ENCODE results near the gene NOP53. TPM values are rescaled to one million over a fixed set of nuclear protein-coding genes. Genes with fewer than 3 reads are reported as not detected.
A peak's percentile ranks its signal among the peaks of the same experiment; 100 is the strongest.

NOP53 gene
- total RNA-seq, 6 experiments from 2014 or later, result 73.6 to 105 (median 79.4) TPM

DNA sequence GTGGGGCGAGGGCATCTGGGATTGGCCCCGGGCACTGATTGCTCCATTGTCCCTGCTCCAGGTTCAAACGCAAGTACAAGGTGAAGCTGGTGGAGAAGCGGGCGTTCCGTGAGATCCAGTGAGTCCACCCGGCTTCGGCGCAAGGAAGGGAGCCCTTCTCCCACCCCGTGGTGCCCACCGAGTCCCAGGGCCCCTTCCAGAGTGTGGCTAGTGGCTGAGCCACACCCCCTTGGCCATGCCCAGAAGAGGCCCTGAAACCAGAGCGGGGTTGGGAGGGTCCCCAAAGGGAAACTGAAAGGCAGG is 11.2 kb downstream of the NOP53 start:
- Histone ChIP-seq H3K27ac (peak overlapping the region in 2 of 3 donors; percentile 52 to 87), H3K4me1 (peaks cover 0 to 29% (median 12%) of the 10 kb centered on the region in 4 donors), H3K4me3 (no peak overlapping the region), H3K36me3 (peaks cover 0 to 38% (median 22%) of the 10 kb centered on the region in 4 donors), H3K27me3 (no peaks in the 10 kb centered on the region), H3K9me3 (no peaks in the 10 kb centered on the region)
- ATAC-seq (peak; percentile 1 to 3 (median 1)), DNase-seq (peak in 1 of 3 donors; percentile 57)
- intact Hi-C loops (cut with DNase I), result no loop called here
- TF ChIP-seq CTCF (IDR thresholded peaks at IDR 0.05), result no peak
- no peak for TF ChIP-seq POLR2A (IDR thresholded peaks at IDR 0.05)
- no CpG with 5 or more reads among the region's 12 CpGs for WGBS (ENCODE audit: insufficient coverage, low coverage, low lambda C conversion rate, missing lambda C conversion rate)

GRCh38 chr19:47756953-47757608 is 11.7 kb downstream of the NOP53 start:
- ATAC-seq, result peak; percentile 77 to 88 (median 78)
- H3K27ac ChIP-seq, result peak overlapping the region; percentile 51 to 87 (median 52)
- peaks cover 0 to 34% (median 20%) of the 10 kb centered on the region in 4 donors for H3K36me3 ChIP-seq
- 32% methylated on average over 5 of the region's 22 CpGs for WGBS (ENCODE audit: insufficient coverage, low coverage, low lambda C conversion rate, missing lambda C conversion rate)
- DNase-seq, result peak; percentile 70 to 88 (median 84)
- H3K27me3 ChIP-seq, result no peaks in the 10 kb centered on the region
- intact Hi-C loops (cut with DNase I), result no loop called here
- peak overlapping the region in 1 of 3 donors; percentile 14 for H3K4me3 ChIP-seq
- H3K9me3 ChIP-seq, result no peaks in the 10 kb centered on the region
- H3K4me1 ChIP-seq, result peaks cover 0 to 29% (median 12%) of the 10 kb centered on the region in 4 donors
- TF ChIP-seq POLR2A (IDR thresholded peaks at IDR 0.05) (no peak), CTCF (IDR thresholded peaks at IDR 0.05) (peak; percentile 3 to 34 (median 20))

DNA sequence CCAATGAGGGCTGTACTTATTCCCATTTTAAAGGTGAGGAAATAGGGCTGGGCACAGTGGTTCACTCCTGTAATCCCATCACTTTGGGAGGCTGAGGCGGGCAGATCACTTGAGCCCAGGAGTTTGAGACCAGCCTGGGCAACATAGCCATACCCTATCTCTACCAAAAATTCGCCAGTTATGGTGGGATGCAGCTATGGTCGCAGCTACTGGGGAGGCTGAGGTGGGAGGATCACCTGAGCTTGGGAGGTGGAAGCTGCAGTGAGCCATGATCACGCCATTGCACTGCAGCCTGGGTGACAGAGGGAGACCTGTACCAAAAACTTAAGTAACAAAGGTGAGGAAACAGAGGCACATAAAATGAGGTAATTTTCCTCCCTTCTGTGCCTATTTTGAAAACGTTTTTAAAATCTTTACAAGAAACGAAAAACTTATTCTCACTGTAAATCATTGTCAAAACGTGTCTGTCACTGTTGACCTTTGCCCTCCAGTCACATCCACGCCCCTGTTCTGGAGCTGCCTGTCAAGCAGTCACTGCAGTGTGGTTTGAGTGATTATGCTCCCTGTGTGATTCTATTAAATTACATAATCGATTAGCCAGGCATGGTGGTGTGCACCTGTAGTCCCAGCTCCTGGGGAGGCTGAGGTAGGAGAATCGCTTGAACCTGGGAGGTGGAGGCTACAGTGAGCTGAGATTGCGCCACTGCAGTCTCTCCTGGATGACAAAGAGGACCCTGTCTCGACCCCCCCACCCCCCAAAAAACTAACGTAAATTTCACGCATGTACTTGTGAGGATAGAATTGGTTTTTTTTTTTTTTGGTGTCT is 12.5 kb downstream of the NOP53 start:
- ATAC-seq, result peak; percentile 42 to 61 (median 48)
- 51% methylated on average over 12 of the region's 14 CpGs for WGBS (ENCODE audit: insufficient coverage, low coverage, low lambda C conversion rate, missing lambda C conversion rate)

DNA sequence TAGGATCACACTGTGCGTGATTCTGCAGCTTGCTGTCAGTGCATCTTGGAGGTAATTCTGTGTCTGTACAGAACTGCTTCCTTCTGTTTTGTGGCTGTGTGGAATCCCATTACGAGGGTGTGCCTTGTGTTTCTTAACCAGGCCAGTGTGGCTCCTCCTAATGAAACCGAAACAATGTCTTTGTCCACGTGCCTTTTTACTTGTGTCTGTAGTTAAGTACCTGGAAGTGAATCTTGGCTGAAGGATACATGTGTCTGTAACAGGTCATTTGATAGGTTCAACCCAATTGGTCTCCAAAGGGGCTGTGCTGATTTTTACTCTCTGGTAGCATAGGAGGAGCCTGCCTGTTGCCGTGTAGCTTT is 13.1 kb downstream of the NOP53 start:
- no peak overlapping the region for H3K4me3 ChIP-seq
- H3K27ac ChIP-seq, result peak overlapping the region in 1 of 3 donors; percentile 87
- intact Hi-C loops (cut with DNase I), result no loop called here
- WGBS (ENCODE audit: insufficient coverage, low coverage, low lambda C conversion rate, missing lambda C conversion rate), result 81% methylated on average over 5 of the region's 5 CpGs
- TF ChIP-seq CTCF (IDR thresholded peaks at IDR 0.05) (no peak), POLR2A (IDR thresholded peaks at IDR 0.05) (no peak)
- DNase-seq, result no peak
- H3K27me3 ChIP-seq, result no peaks in the 10 kb centered on the region
- peaks cover 0 to 29% (median 12%) of the 10 kb centered on the region in 4 donors for H3K4me1 ChIP-seq
- H3K36me3 ChIP-seq, result peaks cover 0 to 21% (median 10%) of the 10 kb centered on the region in 4 donors
- no peak for ATAC-seq
- H3K9me3 ChIP-seq, result no peaks in the 10 kb centered on the region

More for the DNA sequence above, 12.5 kb downstream of the NOP53 start:
- Histone ChIP-seq H3K27ac (peak overlapping the region in 2 of 3 donors; percentile 52 to 87), H3K4me3 (peak overlapping the region in 2 of 3 donors; percentile 5 to 14), H3K4me1 (peaks cover 0 to 29% (median 12%) of the 10 kb centered on the region in 4 donors), H3K9me3 (no peaks in the 10 kb centered on the region), H3K27me3 (no peaks in the 10 kb centered on the region), H3K36me3 (peaks cover 0 to 27% (median 14%) of the 10 kb centered on the region in 4 donors)
- DNase-seq, result peak in 1 of 3 donors; percentile 34
- intact Hi-C loops (cut with DNase I), result no loop called here
- TF ChIP-seq POLR2A (IDR thresholded peaks at IDR 0.05), result no peak
- no peak for TF ChIP-seq CTCF (IDR thresholded peaks at IDR 0.05)

Measured in right lobe of liver (tissue), 6 donors.